ENCODE data around the gene PYDC1.
"Not testable (repeated sequence)": the region's sequence is repeated elsewhere in the genome, so short reads cannot be mapped to it uniquely, and the experiment has no call there.

PYDC1 gene

DNA sequence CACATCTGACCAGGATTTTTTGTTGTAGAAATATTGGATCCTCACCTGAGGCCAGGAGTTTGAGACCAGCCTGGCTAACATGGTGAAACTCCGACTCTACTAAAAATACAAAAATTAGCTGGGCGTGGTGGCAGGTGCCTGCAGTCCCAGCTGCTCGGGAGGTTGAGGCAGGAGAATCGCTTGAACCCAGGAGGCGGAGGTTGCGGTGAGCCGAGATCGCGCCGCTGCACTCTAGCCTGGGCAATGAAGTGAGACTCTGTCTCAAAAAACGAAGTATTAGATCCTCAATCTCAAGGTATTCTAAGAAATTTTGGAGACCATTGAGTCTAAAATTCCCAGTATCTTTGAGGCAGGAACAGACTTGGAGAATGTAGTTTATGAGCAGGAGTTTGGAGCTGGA is 21.1 kb downstream of the PYDC1 start:
- not testable (repeated sequence) for DNase-seq

DNA sequence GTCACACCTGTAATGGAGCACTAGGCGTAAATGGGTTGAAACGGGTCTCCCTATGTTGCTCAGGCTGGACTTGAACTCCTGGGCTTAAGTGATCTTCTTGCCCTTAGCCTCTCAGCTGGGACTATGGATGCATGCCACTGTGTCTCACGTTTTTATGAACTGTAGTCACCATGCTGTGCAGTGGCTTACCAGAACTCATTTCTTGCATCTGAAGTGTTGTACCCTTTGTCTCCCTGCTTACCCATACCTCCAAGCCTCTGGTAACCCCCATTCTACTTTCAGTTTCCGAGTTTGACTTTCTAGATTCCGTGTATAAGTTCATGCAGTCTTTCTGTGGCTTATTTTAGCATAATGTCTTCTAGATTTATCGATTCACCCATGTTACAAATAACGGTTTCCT is 22.0 kb downstream of the PYDC1 start:
- DNase-seq, result no peak

DNA sequence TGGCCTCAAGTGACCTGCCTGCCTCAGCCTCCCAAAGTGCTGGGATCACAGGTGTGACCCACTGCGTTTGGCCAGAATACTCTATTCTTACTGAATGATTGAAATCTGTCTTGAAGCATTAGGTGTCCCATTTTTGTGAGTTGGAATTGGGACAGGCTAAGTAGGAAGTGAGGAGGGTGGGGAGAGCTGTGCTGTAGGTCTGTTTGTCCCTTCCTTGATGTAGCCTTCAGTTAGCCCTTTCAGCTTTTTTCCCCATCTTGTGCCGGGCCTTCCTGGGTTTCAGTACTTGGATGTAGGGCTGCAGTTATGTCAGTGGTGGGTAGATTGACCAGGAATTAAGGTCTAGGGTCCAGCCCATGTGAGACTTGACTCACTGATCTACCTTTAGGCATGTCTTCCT is 23.1 kb downstream of the PYDC1 start:
- DNase-seq, result no peak

DNA sequence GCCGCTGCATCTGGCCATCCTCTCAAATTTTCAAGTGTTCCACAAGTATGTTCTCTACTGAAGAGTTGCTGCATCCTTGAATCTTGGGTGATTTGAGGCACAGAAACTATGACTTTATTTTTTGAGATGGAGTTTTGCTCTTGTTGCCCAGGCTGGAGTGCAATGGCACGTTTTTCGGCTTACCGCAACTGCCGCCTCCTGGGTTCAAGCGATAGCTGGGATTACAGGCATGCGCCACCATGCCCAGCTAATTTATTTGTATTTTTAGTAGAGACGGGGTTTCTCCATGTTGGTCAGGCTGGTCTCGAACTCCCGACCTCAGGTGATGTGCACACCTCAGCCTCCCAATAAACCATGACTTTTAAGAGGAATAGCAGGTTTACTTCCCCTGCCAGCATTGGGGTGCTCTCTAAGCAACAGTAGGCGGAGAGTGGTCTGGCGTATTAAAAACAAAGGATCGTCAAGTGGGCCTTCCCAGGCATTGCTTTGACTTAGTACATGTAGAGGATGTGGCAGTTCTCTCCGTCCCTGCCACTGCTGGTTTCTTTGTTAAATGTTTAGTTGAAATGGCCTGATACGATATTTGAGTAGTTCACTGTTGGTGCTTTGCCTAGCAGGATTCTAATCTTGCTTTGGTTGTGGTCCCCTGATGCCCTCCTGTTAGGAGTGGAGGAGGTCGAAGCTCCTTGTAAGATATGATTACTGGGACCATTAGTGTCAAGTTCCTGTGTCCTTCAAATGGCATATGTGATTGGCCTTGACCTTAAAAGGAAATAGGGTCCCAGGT is 23.9 kb downstream of the PYDC1 start:
- DNase-seq, result no peak

DNA sequence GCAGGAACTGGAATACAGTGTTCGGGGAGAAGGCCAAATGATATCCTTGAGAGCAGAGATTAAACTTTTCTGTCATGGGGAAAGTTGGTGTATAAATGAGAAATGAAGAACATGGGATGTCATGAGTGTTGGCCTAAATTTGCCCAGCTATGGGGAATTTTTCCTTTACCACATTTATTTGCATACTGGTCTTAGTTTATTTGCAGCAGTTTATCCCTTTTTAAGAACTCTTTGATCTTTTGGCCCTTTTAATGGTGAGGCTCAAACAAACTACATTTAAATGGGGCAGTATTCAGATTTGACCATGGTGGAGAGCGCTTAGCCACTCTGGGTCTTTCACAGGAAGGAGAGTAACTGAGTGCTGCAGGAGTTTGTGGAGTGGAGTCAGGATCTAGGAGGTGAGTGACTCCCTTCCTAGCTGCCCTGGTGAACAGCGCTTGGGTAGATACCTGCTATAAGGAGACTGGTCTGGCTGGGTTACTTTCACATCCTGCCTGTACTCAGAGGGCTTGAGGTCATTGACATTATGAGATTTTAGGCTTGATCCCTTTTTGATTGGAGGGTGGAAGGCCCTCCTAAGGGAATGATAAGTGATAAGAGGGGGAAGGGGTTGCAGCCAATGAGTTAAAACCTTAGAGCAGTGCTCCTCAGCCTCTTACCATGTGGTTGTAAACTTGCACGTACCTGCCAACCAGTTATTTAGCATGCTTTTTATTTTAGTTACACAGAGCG is 25.1 kb downstream of the PYDC1 start:
- no peak for DNase-seq

DNA sequence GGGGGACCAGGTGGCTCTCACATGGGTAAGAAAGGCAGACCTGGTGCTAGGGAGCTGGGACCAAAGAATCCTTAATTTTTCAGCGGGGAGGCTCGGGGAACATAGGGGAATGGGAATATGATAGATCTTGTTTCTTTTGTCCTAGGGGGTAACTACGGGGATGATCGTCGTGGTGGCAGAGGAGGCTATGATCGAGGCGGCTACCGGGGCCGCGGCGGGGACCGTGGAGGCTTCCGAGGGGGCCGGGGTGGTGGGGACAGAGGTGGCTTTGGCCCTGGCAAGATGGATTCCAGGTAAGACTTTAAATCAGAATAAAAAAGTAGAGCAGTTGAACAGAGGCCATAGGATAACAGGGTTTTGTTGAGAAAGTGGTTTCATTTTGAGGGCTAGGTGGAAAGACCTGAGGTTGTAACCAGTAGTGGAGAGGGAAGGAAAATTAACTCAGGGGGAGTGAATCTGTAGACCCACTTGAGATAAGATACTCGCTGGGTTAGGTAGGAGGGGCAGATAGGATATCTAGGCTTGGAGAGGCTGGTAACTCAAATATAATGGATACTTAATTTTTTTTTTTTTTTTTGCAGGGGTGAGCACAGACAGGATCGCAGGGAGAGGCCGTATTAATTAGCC is 26.0 kb downstream of the PYDC1 start:
- DNase-seq, result no peak

DNA sequence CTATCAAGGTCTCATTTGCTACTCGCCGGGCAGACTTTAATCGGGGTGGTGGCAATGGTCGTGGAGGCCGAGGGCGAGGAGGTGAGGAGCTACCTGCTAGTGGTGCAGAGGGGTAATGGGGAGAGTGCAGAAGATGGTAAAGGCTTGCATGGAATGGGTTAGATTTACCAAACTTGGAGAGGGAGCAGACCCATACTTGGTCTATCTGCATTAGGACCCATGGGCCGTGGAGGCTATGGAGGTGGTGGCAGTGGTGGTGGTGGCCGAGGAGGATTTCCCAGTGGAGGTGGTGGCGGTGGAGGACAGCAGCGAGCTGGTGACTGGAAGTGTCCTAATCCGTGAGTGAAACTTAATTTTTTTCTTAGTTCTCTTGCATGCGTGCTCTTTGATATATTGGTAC is 26.9 kb downstream of the PYDC1 start:
- DNase-seq, result no peak

DNA sequence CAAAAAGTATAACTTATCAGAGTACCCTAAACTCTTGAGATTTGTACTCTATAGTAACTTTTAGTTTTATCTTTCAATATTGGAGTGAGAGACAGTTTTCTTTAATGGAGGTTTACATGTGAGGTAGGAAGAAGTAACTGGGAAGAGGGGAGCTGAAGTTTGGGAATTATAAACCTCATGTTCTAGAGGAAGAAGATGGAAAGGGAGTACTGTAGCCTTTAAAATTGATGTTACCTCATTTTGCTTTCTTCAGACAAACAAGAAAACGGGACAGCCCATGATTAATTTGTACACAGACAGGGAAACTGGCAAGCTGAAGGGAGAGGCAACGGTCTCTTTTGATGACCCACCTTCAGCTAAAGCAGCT is 27.5 kb downstream of the PYDC1 start:
- DNase-seq, result no peak

DNA sequence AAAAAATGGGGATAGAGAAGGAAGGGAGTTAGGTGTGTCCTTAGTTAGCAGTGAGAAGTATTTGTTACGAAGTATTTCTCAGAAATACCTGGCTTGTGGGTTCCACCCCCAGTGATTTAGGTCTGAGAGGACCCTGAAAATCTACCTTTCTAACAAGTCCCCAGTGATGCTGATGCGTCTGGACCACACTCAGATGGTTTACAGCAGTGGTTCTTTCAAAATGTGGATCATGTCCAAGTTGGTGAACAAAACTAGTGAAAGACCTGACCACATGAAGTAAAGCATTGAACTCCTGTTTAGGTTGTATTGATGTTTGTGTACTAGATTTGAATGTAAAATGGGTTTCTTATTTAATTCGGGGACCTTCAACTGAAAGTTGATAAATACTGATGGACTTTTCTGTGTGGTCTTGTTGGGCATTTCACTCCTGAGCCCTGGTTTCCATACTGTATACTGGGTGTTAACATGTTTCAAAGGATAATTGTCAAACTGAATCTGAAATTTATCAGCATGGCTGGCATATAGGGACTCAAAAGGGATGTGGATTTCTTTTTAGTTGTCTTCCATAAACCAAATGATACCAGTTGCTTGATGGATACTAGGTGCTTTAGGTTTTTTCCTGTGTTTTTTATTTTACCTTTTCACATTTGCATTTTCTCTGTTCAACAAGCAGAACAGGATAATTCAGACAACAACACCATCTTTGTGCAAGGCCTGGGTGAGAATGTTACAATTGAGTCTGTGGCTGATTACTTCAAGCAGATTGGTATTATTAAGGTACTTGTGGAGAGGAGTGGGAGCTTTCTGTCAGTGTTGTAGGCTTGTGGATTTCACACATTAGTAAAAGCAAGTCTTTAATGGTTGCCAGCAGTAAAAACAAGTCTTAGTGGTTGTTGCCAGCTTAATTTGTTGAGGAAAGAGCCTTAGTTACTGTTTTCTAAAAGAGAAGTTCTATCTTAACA is 28.2 kb downstream of the PYDC1 start:
- DNase-seq, result no peak

DNA sequence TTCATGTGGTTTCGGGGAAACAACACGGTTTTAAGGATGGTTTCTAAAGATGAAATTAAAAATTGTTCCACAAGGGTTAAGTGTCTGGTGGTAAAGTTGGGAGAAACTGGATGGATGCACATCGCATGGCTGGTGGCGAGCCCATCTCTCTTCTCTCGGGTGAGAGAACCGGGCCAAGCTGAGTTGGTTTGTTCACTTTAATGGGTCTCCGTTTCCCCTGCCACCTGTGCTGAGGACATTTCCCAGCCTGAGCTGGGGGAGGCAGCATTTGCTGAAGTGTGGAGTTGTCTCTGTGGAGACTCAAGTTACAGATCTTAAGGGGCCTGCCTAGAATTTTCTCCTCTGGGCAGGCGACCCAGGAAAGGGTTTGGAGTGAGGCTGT is 29.1 kb downstream of the PYDC1 start:
- no peak for DNase-seq

DNA sequence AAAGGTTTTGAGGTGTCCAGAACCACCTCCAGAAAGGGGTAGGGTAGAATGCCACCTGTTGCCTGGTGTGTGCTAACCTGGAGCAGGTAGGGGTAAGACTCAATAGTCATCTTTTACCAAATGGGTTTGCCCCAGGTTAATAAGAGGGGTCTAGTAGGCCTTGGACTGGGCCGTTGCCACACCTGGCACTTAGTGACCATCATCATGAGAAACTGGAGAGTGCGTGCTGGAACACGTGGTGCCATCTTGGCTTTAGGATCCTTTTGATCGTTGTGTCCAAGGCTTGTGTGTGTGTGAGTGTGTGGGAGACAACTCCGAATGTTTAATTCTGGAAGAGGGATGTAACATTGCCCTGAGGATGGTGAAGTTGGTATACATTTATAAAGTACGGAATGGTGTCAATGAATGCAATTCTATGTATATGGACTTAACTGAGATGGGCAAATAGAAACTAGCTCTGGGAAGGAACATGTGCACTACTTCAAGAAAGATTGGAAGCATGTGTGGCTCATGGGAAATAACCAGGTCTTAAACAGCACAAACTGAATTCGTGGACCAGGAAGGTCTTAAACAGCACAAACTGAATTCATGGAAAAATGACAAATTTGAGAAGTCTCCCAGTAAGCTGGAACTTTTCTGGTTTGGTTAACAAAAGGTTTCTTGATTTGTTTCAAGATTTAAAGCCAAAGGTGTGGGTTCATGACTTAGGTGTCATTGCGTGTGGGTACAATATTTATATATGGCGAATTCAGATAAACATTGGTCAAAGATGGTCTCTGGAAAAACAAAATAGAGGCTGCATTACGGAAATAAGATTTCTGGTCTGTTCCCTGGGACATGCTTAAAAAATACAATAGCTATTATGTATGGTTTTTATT is 29.8 kb downstream of the PYDC1 start:
- DNase-seq, result no peak

DNA sequence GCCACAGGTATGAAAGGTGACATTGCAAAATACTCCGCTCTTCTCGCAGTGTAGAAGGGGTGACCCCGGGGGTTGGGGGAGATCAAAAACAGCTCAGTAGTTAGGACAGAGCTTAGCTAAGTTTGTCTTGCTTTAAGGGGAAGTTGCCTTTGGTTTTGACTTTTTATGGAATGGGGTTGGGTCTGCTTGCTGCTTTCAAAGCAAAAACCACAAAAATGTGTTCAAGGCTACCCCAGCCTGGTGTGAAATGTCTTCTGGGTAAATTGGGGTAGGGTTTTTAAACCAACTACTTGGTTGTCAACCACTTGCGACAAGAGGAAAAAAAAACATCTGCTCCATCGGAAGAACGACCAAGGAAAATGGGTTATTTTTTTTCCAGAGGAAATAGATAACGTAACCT is 30.8 kb downstream of the PYDC1 start:
- DNase-seq, result no peak

DNA sequence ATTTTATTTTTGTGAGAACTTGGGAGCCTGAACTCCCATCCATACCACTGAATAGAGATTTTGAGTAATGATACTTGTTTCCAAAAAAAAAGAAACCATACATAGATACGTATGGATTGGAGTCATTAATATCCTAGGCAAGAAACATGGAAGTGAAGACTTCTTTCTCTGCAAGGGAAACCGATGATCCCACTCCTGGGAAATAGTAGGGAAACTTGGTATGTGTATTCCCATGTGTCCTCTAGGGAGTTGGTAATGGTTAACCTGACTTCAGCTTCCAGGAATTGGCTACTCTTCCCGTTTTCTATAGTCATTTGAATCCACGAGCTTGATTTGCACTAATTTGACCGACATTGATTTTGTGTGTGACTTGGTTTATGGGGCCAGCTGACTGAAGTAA is 31.6 kb downstream of the PYDC1 start:
- DNase-seq, result no peak

DNA sequence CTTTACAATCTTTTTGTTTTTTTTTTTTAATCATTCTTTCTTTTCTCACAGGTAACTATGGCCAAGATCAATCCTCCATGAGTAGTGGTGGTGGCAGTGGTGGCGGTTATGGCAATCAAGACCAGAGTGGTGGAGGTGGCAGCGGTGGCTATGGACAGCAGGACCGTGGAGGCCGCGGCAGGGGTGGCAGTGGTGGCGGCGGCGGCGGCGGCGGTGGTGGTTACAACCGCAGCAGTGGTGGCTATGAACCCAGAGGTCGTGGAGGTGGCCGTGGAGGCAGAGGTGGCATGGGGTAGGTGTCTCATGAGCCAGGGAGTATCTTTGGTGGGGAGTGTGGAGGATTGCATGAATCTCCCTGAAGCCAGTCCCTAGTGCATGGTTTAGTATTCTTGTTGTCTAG is 32.0 kb downstream of the PYDC1 start:
- no peak for DNase-seq

DNA sequence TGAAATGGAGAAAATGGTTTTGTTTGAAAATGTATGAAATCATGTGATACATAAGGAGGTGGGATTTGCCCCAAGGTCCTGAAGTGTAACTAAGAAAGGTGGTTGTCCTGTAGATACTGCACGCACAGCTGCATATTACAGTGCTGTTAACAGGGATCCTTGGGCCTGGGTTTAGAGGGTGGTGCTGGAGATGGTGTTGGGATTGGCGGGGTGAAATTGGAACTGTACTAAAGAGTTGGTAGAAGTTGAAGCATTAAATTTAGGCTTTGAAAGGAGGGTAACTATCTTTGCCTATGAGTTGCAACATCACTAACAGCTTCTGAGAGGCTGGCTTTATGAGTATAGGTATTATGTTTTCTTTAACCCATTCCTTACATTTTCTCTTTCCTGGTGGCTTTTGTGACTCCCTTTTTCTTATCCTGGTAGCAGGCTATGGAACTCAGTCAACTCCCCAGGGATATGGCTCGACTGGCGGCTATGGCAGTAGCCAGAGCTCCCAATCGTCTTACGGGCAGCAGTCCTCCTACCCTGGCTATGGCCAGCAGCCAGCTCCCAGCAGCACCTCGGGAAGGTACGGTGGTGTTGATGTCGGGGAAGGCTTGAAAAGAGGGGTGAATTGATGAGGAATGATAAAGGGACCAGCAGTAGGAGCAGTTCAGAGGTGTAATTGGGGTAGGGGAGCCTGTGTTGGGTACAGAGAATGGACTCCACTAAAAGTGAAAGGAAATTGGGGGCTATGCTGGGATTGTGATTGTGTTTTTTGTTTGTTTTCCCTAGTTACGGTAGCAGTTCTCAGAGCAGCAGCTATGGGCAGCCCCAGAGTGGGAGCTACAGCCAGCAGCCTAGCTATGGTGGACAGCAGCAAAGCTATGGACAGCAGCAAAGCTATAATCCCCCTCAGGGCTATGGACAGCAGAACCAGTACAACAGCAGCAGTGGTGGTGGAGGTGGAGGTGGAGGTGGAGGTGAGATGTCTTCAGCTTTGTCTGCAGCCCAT is 33.2 kb downstream of the PYDC1 start:
- DNase-seq, result no peak

DNA sequence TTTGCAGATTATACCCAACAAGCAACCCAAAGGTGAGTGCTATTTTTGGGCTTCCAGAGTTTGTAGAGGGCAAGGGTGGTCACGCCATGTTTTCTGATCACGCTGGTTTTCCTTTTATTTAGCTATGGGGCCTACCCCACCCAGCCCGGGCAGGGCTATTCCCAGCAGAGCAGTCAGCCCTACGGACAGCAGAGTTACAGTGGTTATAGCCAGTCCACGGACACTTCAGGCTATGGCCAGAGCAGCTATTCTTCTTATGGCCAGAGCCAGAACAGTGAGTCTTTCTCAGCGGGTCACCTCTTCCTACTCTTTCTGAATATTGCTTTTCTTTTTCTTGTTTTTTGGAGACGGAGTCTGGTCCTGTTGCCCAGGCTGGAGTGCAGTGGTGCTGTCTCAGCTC is 34.5 kb downstream of the PYDC1 start:
- DNase-seq, result no peak

DNA sequence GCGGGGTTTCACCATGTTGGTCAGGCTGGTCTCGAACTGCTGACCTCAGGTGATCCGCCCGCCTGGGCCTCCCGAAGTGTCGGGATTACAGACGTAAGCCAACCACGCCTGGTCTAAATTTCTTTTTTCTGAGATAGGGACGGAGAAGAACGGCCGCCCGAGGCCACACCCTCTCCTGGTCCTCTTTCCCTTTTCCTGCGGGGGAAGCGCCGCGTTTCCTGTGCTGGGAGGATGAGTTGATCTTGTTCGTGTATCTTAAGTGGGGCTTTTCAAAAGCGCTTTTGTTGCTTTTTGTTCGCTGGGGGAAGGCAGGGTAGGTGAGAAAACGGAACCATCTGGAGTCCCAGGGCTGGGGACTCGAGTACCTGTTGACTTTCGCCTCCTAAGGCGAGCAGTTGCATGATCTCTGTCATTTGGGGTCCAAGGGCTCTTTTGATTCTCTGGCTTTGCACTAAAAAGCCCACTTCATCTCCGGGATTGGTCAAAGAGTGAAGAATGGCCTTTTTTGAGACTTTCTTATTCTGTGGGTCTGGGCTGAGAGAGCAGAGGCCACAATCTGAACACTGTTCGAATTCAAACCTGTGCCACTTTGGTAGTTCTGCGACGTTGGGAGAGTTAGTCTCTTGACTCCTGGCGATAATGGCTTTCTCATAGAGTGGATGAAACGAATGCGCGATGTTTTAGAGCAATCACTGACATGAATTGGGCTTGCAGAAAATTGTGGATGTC is 35.7 kb downstream of the PYDC1 start:
- DNase-seq, result no peak

DNA sequence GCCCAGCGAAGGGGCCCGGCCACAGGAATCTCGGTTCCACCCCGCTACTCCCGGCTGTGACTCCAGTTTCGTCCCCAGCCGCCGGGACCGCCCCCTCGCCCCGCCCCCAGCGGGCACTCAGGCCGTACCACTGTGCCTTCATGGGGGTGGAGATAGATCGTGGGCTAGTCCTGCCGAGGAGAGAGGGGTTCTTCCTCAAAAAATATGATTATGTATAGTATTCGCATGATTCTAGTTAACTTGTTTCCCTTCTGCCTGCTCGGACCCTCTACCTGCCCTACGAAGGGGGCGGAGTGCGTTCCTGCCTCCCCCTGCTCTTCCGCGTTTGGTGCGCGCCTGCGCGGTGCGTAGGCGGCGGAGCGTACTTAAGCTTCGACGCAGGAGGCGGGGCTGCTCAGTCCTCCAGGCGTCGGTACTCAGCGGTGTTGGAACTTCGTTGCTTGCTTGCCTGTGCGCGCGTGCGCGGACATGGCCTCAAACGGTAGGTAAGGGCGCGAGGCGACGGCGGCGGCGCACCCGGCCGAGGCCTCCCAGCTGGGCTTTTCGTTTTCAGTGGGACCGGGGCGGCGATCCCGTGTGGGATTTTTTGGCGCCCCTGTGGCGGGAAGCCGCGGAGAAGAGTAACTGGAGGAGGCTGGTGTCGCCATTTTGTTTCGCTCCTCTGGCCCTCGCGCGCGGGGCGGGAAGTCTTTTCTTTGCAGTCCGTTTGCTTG is 37.0 kb downstream of the PYDC1 start, which contains the start of gene FUS:
FUS (plus strand) TSS at position 393 of the 713 bp plus-strand sequence; CDS start at position 469, 76 bp downstream.
- peak; percentile 88 to 91 for DNase-seq

DNA sequence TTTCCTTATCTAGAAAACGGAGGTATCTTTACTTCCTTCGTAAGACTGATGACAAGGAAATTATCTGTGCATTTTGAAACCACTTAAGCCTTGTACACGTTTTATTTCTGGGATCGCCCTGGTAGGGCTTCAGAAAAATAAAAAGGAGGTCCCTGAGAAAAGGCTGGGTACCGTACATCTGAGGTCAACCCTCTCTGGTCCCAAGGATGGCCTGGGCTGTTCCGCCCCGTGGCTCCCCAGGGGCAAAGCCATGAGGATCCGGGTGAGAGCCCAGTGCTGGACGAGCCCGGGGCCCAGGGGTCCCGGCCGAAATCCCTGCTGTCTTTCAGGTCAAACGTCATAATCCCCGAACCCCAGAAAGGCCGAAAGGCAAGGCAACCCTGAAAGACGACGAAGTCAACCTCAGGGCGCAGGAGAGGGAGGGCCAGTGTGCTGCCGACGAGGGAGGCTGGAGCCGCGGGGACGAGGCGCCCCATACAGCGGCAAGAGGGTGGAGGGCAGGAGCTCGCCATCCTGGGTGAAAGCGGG is 37.7 kb downstream of the PYDC1 start:
- no peak for DNase-seq
